ENCODE data around the gene SLC39A8. TPM values are rescaled to one million over a fixed set of nuclear protein-coding genes. Genes with fewer than 3 reads are reported as not detected.
A peak's percentile ranks its signal among the peaks of the same experiment; 100 is the strongest.

Gene SLC39A8
- total RNA-seq, 1 experiment from 2014 or later: 15.5 TPM

DNA sequence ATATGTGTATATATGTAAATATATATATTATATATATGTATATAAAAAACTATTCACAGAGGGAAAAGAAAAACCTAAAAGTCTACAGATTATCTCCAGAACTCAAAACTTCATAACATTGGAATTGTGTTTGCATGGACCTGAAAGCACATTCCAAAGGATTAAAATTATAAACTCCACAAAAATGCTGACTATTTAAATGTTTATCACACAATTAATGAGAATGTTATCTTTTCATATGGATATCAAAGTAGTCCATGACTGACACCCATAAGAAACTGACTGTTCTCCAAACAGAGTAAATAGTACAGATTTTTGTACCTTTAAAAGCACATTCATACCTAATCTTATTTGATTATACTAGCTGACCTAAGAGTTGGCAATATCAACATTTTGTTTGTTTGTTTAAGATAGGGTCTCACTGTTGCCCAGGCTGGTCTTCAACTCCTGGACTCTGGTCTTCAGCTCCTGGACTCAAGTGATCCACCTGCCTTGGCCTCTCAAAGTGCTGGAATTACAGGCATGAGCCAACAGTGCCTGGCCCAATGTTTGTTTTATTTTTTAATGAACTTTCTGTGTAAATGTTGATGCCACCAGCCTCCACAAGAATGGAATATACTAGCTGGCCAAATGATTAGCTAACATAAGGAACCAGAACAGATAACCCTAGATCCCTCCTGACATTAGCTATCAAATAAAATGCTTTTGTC, 50.0 kb downstream of the SLC39A8 start:
- no peak overlapping the region for H3K27ac Mint-ChIP-seq (ENCODE audit: unreplicated experiment)
- no peaks in the 10 kb centered on the region for H3K27me3 ChIP-seq (replicated peaks; ENCODE audit: control insufficient read depth, insufficient read depth, low read length)
- H3K4me1 ChIP-seq: peaks cover 8% of the 10 kb centered on the region; the same call in 1 of the 2 replicates
- DNase-seq: peak; percentile 32 to 53
- H3K4me1 Mint-ChIP-seq (ENCODE audit: low read depth, unreplicated experiment): no peaks in the 10 kb centered on the region
- H3K4me3 ChIP-seq (ENCODE audit: low read depth, low read length): no peak overlapping the region
- no peaks in the 10 kb centered on the region for H3K36me3 Mint-ChIP-seq (ENCODE audit: insufficient read depth, unreplicated experiment)
- intact Hi-C loops (cut with micrococcal nuclease; ENCODE audit: unreplicated experiment): no loop called here
- no peaks in the 10 kb centered on the region for H3K9me3 Mint-ChIP-seq (ENCODE audit: unreplicated experiment)
- BruUV-seq (replicated peaks): no TSS peak
- H3K36me3 ChIP-seq (ENCODE audit: control insufficient read depth, insufficient read depth, low read length): no peaks in the 10 kb centered on the region
- ChIA-PET CTCF (no interaction called here), POLR2A (no interaction called here)
- H3K27me3 Mint-ChIP-seq (ENCODE audit: insufficient read depth, unreplicated experiment): no peaks in the 10 kb centered on the region
- H3K4me3 Mint-ChIP-seq (ENCODE audit: unreplicated experiment): no peak overlapping the region
- no peaks in the 10 kb centered on the region for H3K9me3 ChIP-seq
- TF ChIP-seq, protein P1, sequence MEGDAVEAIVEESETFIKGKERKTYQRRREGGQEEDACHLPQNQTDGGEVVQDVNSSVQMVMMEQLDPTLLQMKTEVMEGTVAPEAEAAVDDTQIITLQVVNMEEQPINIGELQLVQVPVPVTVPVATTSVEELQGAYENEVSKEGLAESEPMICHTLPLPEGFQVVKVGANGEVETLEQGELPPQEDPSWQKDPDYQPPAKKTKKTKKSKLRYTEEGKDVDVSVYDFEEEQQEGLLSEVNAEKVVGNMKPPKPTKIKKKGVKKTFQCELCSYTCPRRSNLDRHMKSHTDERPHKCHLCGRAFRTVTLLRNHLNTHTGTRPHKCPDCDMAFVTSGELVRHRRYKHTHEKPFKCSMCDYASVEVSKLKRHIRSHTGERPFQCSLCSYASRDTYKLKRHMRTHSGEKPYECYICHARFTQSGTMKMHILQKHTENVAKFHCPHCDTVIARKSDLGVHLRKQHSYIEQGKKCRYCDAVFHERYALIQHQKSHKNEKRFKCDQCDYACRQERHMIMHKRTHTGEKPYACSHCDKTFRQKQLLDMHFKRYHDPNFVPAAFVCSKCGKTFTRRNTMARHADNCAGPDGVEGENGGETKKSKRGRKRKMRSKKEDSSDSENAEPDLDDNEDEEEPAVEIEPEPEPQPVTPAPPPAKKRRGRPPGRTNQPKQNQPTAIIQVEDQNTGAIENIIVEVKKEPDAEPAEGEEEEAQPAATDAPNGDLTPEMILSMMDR (IDR thresholded peaks at IDR 0.05; ENCODE audit: insufficient read depth in 1 of 2, low read depth in 1 of 2, low read length in 1 of 2, severe bottlenecking in 1 of 2, unreplicated experiment in 1 of 2): no peak

DNA sequence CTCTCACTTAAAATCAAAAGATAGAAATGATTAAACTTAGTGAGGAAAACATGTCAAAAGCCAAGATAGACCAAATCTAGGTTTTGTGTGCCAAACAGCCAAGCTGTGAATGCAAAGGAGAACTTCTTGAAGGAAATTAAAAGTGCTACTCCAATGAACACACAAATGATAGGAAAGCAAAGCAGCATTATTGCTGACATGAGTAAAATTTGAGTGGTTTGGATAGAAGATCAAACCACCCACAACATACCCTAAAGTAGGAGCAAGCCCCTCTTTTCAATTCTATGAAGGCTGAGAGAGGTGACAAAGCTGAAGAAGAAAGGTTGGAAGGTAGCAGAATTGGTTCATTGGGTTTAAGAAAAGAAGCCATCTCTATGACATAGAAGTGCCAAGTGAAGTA, 56.8 kb downstream of the SLC39A8 start:
- Histone ChIP-seq H3K27me3 (replicated peaks; ENCODE audit: control insufficient read depth, insufficient read depth, low read length) (no peaks in the 10 kb centered on the region), H3K36me3 (ENCODE audit: control insufficient read depth, insufficient read depth, low read length) (no peaks in the 10 kb centered on the region), H3K4me1 (no peaks in the 10 kb centered on the region), H3K9me3 (no peaks in the 10 kb centered on the region), H3K4me3 (ENCODE audit: low read depth, low read length) (no peak overlapping the region)
- H3K27me3 Mint-ChIP-seq (ENCODE audit: insufficient read depth, unreplicated experiment): no peaks in the 10 kb centered on the region
- H3K4me3 Mint-ChIP-seq (ENCODE audit: unreplicated experiment): no peak overlapping the region
- ChIA-PET CTCF (no interaction called here), POLR2A (no interaction called here)
- DNase-seq: no peak
- H3K9me3 Mint-ChIP-seq (ENCODE audit: unreplicated experiment): no peaks in the 10 kb centered on the region
- H3K4me1 Mint-ChIP-seq (ENCODE audit: low read depth, unreplicated experiment): no peaks in the 10 kb centered on the region
- peaks cover 5% of the 10 kb centered on the region for H3K36me3 Mint-ChIP-seq (ENCODE audit: insufficient read depth, unreplicated experiment)
- H3K27ac Mint-ChIP-seq (ENCODE audit: unreplicated experiment): no peak overlapping the region
- TF ChIP-seq, protein P1 (IDR thresholded peaks at IDR 0.05; ENCODE audit: insufficient read depth in 1 of 2, low read depth in 1 of 2, low read length in 1 of 2, severe bottlenecking in 1 of 2, unreplicated experiment in 1 of 2): no peak
- intact Hi-C loops (cut with micrococcal nuclease; ENCODE audit: unreplicated experiment): no loop called here
- BruUV-seq (replicated peaks): no TSS peak

DNA sequence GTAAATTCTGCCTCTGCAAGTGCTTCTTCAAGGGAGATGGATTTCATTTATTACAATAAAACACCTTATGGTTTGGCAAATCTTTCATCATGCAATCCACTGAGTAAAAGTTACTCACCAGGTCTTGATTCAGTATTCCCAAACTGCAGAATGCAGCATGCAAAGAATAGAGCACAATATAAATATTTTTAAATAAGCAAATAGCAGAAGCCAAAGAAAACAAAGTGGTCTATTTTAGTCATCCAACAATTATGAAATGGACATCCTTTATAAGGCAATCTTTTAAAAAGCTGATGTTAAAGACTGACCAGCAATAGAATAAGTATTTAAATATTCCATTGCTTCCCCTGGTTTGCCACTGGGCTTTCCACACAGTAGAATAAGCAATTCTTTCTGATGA, 59.5 kb downstream of the SLC39A8 start:
- no peak overlapping the region for H3K4me3 Mint-ChIP-seq (ENCODE audit: unreplicated experiment)
- H3K4me1 Mint-ChIP-seq (ENCODE audit: low read depth, unreplicated experiment): no peaks in the 10 kb centered on the region
- intact Hi-C loops (cut with micrococcal nuclease; ENCODE audit: unreplicated experiment): no loop called here
- no peaks in the 10 kb centered on the region for H3K4me1 ChIP-seq
- no peak overlapping the region for H3K4me3 ChIP-seq (ENCODE audit: low read depth, low read length)
- no TSS peak for BruUV-seq (replicated peaks)
- no peak for DNase-seq
- no peaks in the 10 kb centered on the region for H3K27me3 Mint-ChIP-seq (ENCODE audit: insufficient read depth, unreplicated experiment)
- H3K9me3 Mint-ChIP-seq (ENCODE audit: unreplicated experiment): no peaks in the 10 kb centered on the region
- no peak overlapping the region for H3K27ac Mint-ChIP-seq (ENCODE audit: unreplicated experiment)
- no peaks in the 10 kb centered on the region for H3K27me3 ChIP-seq (replicated peaks; ENCODE audit: control insufficient read depth, insufficient read depth, low read length)
- TF ChIP-seq, protein P1 (IDR thresholded peaks at IDR 0.05; ENCODE audit: insufficient read depth in 1 of 2, low read depth in 1 of 2, low read length in 1 of 2, severe bottlenecking in 1 of 2, unreplicated experiment in 1 of 2): no peak
- ChIA-PET CTCF (no interaction called here), POLR2A (no interaction called here)
- peaks cover 5% of the 10 kb centered on the region for H3K36me3 Mint-ChIP-seq (ENCODE audit: insufficient read depth, unreplicated experiment)
- no peaks in the 10 kb centered on the region for H3K9me3 ChIP-seq
- H3K36me3 ChIP-seq (ENCODE audit: control insufficient read depth, insufficient read depth, low read length): no peaks in the 10 kb centered on the region

Data from Caco-2 (cell line).